ENCODE results near the gene WBP4.

The WBP4 gene

GRCh38 chr13:41017817-41018601, 43.3 kb upstream of the WBP4 start:
- CTCF ChIA-PET = no interaction called here
- DNase-seq (ENCODE audit: extremely low spot score) = no peak

DNA sequence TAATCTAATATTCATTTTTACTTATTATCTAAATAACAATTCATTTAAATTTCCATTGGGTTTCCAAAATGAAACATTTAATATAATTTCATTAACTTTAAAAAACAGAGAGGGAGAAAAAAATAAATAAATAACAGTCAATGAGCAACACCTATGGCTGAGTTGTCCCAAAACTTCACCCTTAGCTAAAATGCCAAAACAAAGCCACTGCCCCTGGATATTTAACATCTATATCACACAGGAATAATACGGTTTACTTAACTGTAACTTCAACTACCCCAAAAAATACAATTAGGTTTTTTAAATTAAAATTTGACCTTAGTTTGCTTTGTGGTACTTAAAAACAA, 42.7 kb upstream of the WBP4 start:
- DNase-seq (ENCODE audit: extremely low spot score) = no peak
- CTCF ChIA-PET = no interaction called here
- POLR2A ChIA-PET = interaction anchor here (0.9 kb wide), 1 partner anchor 10 kb away, joined by 3 read pairs; no protein-coding TSS in a partner anchor

More at GRCh38 chr13:41017817-41018601, 43.3 kb upstream of the WBP4 start:
- POLR2A ChIA-PET = no interaction called here
- TF ChIP-seq ELF4 (IDR thresholded peaks at IDR 0.05) = no peak
- no peak for TF ChIP-seq CTBP1 (IDR thresholded peaks at IDR 0.05; ENCODE audit: borderline replicate concordance)
- TF ChIP-seq PKNOX1 (IDR thresholded peaks at IDR 0.05) = no peak
- TF ChIP-seq SP1 (IDR thresholded peaks at IDR 0.05) = no peak
- no peak for TF ChIP-seq SUZ12 (IDR thresholded peaks at IDR 0.05)
- TF ChIP-seq ZNF384 (IDR thresholded peaks at IDR 0.05) = no peak
- TF ChIP-seq L3MBTL2 (conservative IDR thresholded peaks at IDR 0.05) = no peak
- TF ChIP-seq TARDBP (IDR thresholded peaks at IDR 0.05) = no peak
- no peak for TF ChIP-seq ARNT (IDR thresholded peaks at IDR 0.05)
- TF ChIP-seq BHLHE40 (IDR thresholded peaks at IDR 0.05; ENCODE audit: borderline replicate concordance) = no peak
- no peak for TF ChIP-seq FOXK2 (IDR thresholded peaks at IDR 0.05)
- no peak for TF ChIP-seq HDGF (IDR thresholded peaks at IDR 0.05; ENCODE audit: borderline replicate concordance)
- no peak for TF ChIP-seq FOXA1 (IDR thresholded peaks at IDR 0.05)
- no peak for TF ChIP-seq FOXM1 (IDR thresholded peaks at IDR 0.05; ENCODE audit: borderline replicate concordance)
- no peak for TF ChIP-seq LEF1 (IDR thresholded peaks at IDR 0.05; ENCODE audit: borderline replicate concordance)
- TF ChIP-seq NFRKB (IDR thresholded peaks at IDR 0.05) = no peak

DNA sequence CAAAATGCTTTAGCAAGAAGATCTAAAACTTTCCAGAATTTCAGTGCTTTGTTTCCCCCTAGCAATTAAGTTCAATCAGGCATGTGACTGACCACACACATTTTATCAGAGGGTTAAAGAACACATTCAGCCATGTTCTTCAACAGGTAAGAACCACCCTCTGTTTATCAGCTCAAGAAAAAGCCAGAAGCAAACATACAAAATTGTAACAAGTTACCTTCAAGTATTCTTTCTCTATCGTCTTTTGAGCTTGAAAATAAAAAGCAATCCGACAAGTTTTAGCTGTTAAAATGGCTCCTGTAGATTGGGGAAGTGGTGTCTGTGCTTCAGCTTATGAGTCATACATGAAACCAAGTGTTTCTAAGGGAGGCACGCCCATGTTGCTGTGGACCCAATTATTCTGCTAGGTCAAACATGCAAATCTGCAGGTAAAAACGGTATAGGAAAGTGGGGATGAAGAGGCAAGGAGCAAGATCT, 42.3 kb upstream of the WBP4 start, which contains the start of gene ELF1:
ELF1 (minus strand) TSS at position 306 of the 477 bp plus-strand sequence. CDS start 37,262 bp downstream, outside the sequence.
- CTCF ChIA-PET = no interaction called here
- DNase-seq (ENCODE audit: extremely low spot score) = peak; percentile 53
- no peak for TF ChIP-seq ARNT (IDR thresholded peaks at IDR 0.05)
- no peak for TF ChIP-seq CTBP1 (IDR thresholded peaks at IDR 0.05; ENCODE audit: borderline replicate concordance)
- no peak for TF ChIP-seq HDGF (IDR thresholded peaks at IDR 0.05; ENCODE audit: borderline replicate concordance)
- no peak for TF ChIP-seq FOXM1 (IDR thresholded peaks at IDR 0.05; ENCODE audit: borderline replicate concordance)
- no peak for TF ChIP-seq SUZ12 (IDR thresholded peaks at IDR 0.05)
- TF ChIP-seq TARDBP (IDR thresholded peaks at IDR 0.05) = no peak
- TF ChIP-seq LEF1 (IDR thresholded peaks at IDR 0.05; ENCODE audit: borderline replicate concordance) = no peak
- POLR2A ChIA-PET = interaction anchor here (0.7 to 1.5 kb wide), 3 partner anchors 10 to 98 kb away, joined by 3 to 5 read pairs (median 3); no protein-coding TSS in a partner anchor

More for the DNA sequence above, 42.7 kb upstream of the WBP4 start:
- TF ChIP-seq HDGF (IDR thresholded peaks at IDR 0.05; ENCODE audit: borderline replicate concordance) = no peak
- no peak for TF ChIP-seq FOXM1 (IDR thresholded peaks at IDR 0.05; ENCODE audit: borderline replicate concordance)
- no peak for TF ChIP-seq PKNOX1 (IDR thresholded peaks at IDR 0.05)
- no peak for TF ChIP-seq LEF1 (IDR thresholded peaks at IDR 0.05; ENCODE audit: borderline replicate concordance)
- TF ChIP-seq ZNF384 (IDR thresholded peaks at IDR 0.05) = no peak
- TF ChIP-seq FOXA1 (IDR thresholded peaks at IDR 0.05) = no peak

DNA sequence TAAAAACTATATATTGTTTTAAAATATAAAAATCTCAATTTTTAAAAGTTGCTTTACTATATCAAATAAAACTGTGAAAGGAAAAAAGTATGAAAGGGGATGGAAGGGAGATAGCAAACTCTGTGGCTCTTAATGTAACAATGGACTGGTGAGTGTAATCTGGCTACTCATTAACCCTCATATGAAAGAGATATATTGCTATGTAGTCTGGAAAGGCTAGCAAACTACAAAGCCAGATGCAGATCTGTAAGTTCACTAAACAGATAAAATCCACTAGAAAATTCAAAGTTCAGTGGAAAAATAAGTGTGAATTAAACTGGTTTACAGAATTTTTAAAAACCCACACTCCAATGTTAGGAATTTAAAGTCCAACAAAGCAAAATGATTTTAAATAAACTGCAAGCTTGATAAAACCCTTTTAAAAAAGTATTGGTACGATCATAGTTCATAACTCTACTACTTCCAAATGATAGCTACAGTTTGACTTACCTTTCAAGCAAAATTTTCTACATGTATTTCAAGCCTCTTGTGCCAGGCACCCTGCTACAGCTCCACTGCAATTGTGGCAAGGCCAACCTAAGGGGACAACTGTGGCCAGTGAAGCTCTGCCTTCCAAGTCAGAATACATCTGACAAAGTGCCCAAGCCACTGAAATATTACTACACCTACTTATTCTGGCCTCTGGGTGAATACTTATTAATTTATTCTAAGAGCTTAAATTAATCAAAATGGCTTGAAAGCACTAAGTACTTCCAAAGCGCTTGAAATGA, 41.5 kb upstream of the WBP4 start:
- no peak for DNase-seq (ENCODE audit: extremely low spot score)
- ChIA-PET POLR2A (interaction anchor here (0.7 to 1.5 kb wide), 4 partner anchors 11 to 98 kb away, joined by 3 to 5 read pairs (median 4); no protein-coding TSS in a partner anchor), CTCF (interaction anchor here (2.1 kb wide), 1 partner anchor 35 kb away, joined by 12 read pairs; no protein-coding TSS in a partner anchor)
- TF ChIP-seq ZNF384 (IDR thresholded peaks at IDR 0.05) = no peak

GRCh38 chr13:41025518-41025917, 35.8 kb upstream of the WBP4 start:
- ChIA-PET POLR2A (no interaction called here), CTCF (no interaction called here)
- no peak for DNase-seq (ENCODE audit: extremely low spot score)
- no peak for TF ChIP-seq BHLHE40 (IDR thresholded peaks at IDR 0.05; ENCODE audit: borderline replicate concordance)
- no peak for TF ChIP-seq PKNOX1 (IDR thresholded peaks at IDR 0.05)
- TF ChIP-seq FOXM1 (IDR thresholded peaks at IDR 0.05; ENCODE audit: borderline replicate concordance) = no peak
- no peak for TF ChIP-seq SP1 (IDR thresholded peaks at IDR 0.05)
- no peak for TF ChIP-seq L3MBTL2 (conservative IDR thresholded peaks at IDR 0.05)
- no peak for TF ChIP-seq FOXK2 (IDR thresholded peaks at IDR 0.05)
- TF ChIP-seq ZNF384 (IDR thresholded peaks at IDR 0.05) = no peak
- no peak for TF ChIP-seq ARNT (IDR thresholded peaks at IDR 0.05)
- TF ChIP-seq LEF1 (IDR thresholded peaks at IDR 0.05; ENCODE audit: borderline replicate concordance) = no peak
- no peak for TF ChIP-seq CTBP1 (IDR thresholded peaks at IDR 0.05; ENCODE audit: borderline replicate concordance)
- TF ChIP-seq TARDBP (IDR thresholded peaks at IDR 0.05) = no peak
- TF ChIP-seq ELF4 (IDR thresholded peaks at IDR 0.05) = no peak
- no peak for TF ChIP-seq SUZ12 (IDR thresholded peaks at IDR 0.05)
- TF ChIP-seq NFRKB (IDR thresholded peaks at IDR 0.05) = no peak
- no peak for TF ChIP-seq FOXA1 (IDR thresholded peaks at IDR 0.05)
- no peak for TF ChIP-seq HDGF (IDR thresholded peaks at IDR 0.05; ENCODE audit: borderline replicate concordance)

DNA sequence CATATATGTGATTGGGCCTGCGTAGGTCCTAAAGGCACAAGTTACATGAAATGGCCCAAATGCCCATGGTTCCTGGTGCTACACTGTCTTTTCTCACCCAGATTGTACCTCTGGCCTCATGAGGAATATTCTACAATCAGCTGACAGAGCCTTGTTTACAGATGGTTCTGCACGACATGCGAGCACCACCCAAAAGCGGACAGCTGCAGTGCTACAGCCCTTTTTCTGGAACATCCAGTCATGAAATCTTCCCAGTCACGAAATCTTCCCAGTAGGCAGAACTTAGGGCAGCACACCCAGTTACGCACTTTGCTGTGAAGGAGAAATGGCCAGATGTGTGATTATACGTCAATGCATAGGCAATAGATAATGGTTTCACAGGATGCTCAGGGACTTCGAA, 34.5 kb upstream of the WBP4 start:
- ChIA-PET CTCF (no interaction called here), POLR2A (no interaction called here)
- DNase-seq (ENCODE audit: extremely low spot score) = no peak
- TF ChIP-seq ZNF384 (IDR thresholded peaks at IDR 0.05) (no peak), HDGF (IDR thresholded peaks at IDR 0.05; ENCODE audit: borderline replicate concordance) (no peak), NFRKB (IDR thresholded peaks at IDR 0.05) (no peak), FOXM1 (IDR thresholded peaks at IDR 0.05; ENCODE audit: borderline replicate concordance) (no peak), LEF1 (IDR thresholded peaks at IDR 0.05; ENCODE audit: borderline replicate concordance) (no peak), PKNOX1 (IDR thresholded peaks at IDR 0.05) (no peak), ARNT (IDR thresholded peaks at IDR 0.05) (no peak), L3MBTL2 (conservative IDR thresholded peaks at IDR 0.05) (no peak), TARDBP (IDR thresholded peaks at IDR 0.05) (no peak), BHLHE40 (IDR thresholded peaks at IDR 0.05; ENCODE audit: borderline replicate concordance) (no peak)

Measured in HEK293T (cell line).